HEK293 (cell line): Measurements from ENCODE around the gene CSRP1.

Source experiments
- BCL11B ChIP-seq: fragments of 450-650 bp; formaldehyde crosslinking; IDR thresholded peaks from 2 replicates; pipeline ENCODE4 v1.5.1; 2016; ENCODE audit warnings: low read depth, missing biosample characterization, missing genetic modification characterization
- ZNF174 ChIP-seq: fragments of 450-650 bp; formaldehyde crosslinking; IDR thresholded peaks from 2 replicates; pipeline ENCODE4 v1.5.0; 2017; ENCODE audit warnings: missing biosample characterization, mild to moderate bottlenecking, missing genetic modification characterization
- ZNF274 ChIP-seq, 2 experiments: fragments of 200-500 bp in 1 of 2; fragments of 450-650 bp in 1 of 2; sonication (Bioruptor generic) in 1 of 2; formaldehyde crosslinking in 1 of 2; IDR thresholded peaks; 2 replicates each; pipeline versions ENCODE4 v1.5.1 to v1.6.1; 2014 to 2016; ENCODE audit warnings: borderline replicate concordance in 1 of 2, inconsistent platforms in 1 of 2, low read length in 1 of 2, missing biosample characterization in 1 of 2, missing genetic modification characterization in 1 of 2
- ZNF311 ChIP-seq: fragments of 450-650 bp; formaldehyde crosslinking; IDR thresholded peaks from 2 replicates; pipeline ENCODE4 v1.5.1; 2017; ENCODE audit warnings: missing biosample characterization, missing genetic modification characterization, borderline replicate concordance
- ZNF530 ChIP-seq: fragments of 450-650 bp; formaldehyde crosslinking; IDR thresholded peaks from 2 replicates; pipeline ENCODE4 v1.5.1; 2016; ENCODE audit warnings: low read depth, missing biosample characterization, missing genetic modification characterization
- ZNF747 ChIP-seq: fragments of 450-650 bp; formaldehyde crosslinking; IDR thresholded peaks from 2 replicates; pipeline ENCODE4 v1.5.1; 2016; ENCODE audit warnings: missing biosample characterization, missing genetic modification characterization
- TF ChIP-seq, protein P1 (sequence below): fragments of 450-650 bp; formaldehyde crosslinking; IDR thresholded peaks from 2 replicates; pipeline ENCODE4 v1.5.1; 2017; ENCODE audit warnings: missing biosample characterization, missing genetic modification characterization
- TF ChIP-seq, protein P2 (sequence below): fragments of 450-650 bp; formaldehyde crosslinking; IDR thresholded peaks from 2 replicates; pipeline ENCODE4 v1.5.1; 2016; ENCODE audit warnings: missing biosample characterization, missing genetic modification characterization
- TF ChIP-seq, protein P3 (sequence below): fragments of 450-650 bp; formaldehyde crosslinking; IDR thresholded peaks from 2 replicates; pipeline ENCODE4 v1.5.1; 2017; ENCODE audit warnings: missing biosample characterization, missing genetic modification characterization

DNA sequence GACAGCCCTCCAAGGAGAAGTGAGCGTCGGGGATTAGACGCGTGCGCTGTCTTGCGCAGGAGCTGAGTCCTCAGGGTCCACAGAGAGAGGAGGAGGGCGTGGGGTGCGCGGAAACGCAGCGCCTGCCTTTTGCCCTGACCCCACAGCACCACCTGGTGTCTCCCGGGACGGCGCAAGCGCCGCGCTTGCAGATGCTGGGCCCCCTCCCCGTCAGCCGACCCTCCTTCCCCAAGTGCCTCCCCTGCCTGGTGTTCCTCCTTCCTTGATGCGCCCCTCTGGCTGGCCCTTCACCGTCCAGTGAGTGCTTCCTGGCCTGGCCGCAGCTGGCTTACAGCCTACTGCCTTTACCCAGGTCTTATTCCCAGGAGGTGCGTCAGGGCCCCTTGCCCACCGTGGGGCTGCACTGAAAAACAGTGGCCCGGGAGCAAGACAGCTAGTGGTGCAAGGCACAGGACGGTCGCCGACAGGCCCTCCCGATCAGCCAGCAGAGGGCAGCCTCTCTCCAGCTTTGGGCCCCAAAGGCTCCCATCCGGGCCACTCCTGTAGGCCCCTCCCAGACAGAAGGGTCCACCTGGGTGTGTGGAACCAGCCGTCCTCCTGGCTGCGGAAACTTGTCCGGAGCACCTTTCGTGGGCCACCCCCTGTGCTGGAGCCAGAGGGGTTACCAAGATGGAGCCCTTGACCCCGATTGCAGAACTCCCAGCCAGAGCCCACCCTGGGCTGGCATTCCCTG, 25.0 kb downstream of the CSRP1 start:
- TF ChIP-seq BCL11B (tag by site-specific recombination) (no peak), ZNF747 (no peak), ZNF174 (no peak), ZNF530 (tag by site-specific recombination) (no peak), ZNF311 (tag by site-specific recombination) (no peak), ZNF274 (IDR thresholded peaks at IDR 0.05; ENCODE audit: low read length) (no peak), ZNF274 (tag by site-specific recombination; IDR thresholded peaks at IDR 0.05; ENCODE audit: borderline replicate concordance) (no peak)
- TF ChIP-seq, protein P1, sequence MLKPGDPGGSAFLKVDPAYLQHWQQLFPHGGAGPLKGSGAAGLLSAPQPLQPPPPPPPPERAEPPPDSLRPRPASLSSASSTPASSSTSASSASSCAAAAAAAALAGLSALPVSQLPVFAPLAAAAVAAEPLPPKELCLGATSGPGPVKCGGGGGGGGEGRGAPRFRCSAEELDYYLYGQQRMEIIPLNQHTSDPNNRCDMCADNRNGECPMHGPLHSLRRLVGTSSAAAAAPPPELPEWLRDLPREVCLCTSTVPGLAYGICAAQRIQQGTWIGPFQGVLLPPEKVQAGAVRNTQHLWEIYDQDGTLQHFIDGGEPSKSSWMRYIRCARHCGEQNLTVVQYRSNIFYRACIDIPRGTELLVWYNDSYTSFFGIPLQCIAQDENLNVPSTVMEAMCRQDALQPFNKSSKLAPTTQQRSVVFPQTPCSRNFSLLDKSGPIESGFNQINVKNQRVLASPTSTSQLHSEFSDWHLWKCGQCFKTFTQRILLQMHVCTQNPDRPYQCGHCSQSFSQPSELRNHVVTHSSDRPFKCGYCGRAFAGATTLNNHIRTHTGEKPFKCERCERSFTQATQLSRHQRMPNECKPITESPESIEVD (tag by site-specific recombination), result no peak
- TF ChIP-seq, protein P2, sequence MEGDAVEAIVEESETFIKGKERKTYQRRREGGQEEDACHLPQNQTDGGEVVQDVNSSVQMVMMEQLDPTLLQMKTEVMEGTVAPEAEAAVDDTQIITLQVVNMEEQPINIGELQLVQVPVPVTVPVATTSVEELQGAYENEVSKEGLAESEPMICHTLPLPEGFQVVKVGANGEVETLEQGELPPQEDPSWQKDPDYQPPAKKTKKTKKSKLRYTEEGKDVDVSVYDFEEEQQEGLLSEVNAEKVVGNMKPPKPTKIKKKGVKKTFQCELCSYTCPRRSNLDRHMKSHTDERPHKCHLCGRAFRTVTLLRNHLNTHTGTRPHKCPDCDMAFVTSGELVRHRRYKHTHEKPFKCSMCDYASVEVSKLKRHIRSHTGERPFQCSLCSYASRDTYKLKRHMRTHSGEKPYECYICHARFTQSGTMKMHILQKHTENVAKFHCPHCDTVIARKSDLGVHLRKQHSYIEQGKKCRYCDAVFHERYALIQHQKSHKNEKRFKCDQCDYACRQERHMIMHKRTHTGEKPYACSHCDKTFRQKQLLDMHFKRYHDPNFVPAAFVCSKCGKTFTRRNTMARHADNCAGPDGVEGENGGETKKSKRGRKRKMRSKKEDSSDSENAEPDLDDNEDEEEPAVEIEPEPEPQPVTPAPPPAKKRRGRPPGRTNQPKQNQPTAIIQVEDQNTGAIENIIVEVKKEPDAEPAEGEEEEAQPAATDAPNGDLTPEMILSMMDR (tag by site-specific recombination), result peak; percentile 93
- TF ChIP-seq, protein P3, sequence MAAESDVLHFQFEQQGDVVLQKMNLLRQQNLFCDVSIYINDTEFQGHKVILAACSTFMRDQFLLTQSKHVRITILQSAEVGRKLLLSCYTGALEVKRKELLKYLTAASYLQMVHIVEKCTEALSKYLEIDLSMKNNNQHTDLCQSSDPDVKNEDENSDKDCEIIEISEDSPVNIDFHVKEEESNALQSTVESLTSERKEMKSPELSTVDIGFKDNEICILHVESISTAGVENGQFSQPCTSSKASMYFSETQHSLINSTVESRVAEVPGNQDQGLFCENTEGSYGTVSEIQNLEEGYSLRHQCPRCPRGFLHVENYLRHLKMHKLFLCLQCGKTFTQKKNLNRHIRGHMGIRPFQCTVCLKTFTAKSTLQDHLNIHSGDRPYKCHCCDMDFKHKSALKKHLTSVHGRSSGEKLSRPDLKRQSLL (tag by site-specific recombination), result no peak
